Measurements from ENCODE around the gene BTBD16. TPM values are rescaled to one million over a fixed set of nuclear protein-coding genes. Genes with fewer than 3 reads are reported as not detected.

Gene BTBD16
- total RNA-seq, 5 donors from 2014 or later (not counting 1 experiment from before 2014, with no cell fraction given) = not detected

- 60% methylated on average over 1 of the region's 1 CpG for WGBS (ENCODE audit: insufficient coverage)
- H3K36me3 ChIP-seq (ENCODE audit: control insufficient read depth in 2 of 2, extremely low read depth in 1 of 2, insufficient read depth in 1 of 2, low read length in 1 of 2) = no peaks in the 10 kb centered on the region
- no peak overlapping the region for H3K4me3 ChIP-seq (ENCODE audit: control insufficient read depth in 1 of 2, extremely low read depth in 1 of 2, low read length in 1 of 2)
- H3K27ac ChIP-seq (ENCODE audit: low read length) = no peak overlapping the region
- ATAC-seq (replicated peaks in 1 of 4) (no peak), DNase-seq (no peak)
- Mint-ChIP-seq H3K4me1 (no peaks in the 10 kb centered on the region), H3K27me3 (peaks cover 30 to 40% of the 10 kb centered on the region in 2 donors), H3K27ac (no peak overlapping the region), H3K4me3 (no peak overlapping the region), H3K9me3 (peaks cover 0 to 3% (median 0%) of the 10 kb centered on the region in 3 donors), H3K36me3 (no peaks in the 10 kb centered on the region)
- no peaks in the 10 kb centered on the region for H3K9me3 ChIP-seq
- POLR2A ChIA-PET = interaction anchor here (0.5 to 0.6 kb wide), 2 partner anchors 34 to 111 kb away, joined by 3 to 4 read pairs; no protein-coding TSS in a partner anchor
- CTCF ChIA-PET = interaction anchor here in 1 of 2 donors (1.1 kb wide), 1 partner anchor 242 kb away, joined by 3 read pairs; no protein-coding TSS in a partner anchor
- peaks cover 0 to 18% of the 10 kb centered on the region in 2 experiments for H3K27me3 ChIP-seq (replicated peaks in 1 of 2; ENCODE audit: control insufficient read depth in 2 of 2, extremely low read depth in 1 of 2, insufficient read depth in 2 of 2, low read length in 1 of 2)
- no peaks in the 10 kb centered on the region for H3K4me1 ChIP-seq (ENCODE audit: control insufficient read depth in 1 of 2, extremely low read depth in 1 of 2, insufficient read depth in 2 of 2, low read length in 2 of 2)
These were observed 52.1 kb downstream of the BTBD16 start for GRCh38 chr10:122323189-122323588.

DNA sequence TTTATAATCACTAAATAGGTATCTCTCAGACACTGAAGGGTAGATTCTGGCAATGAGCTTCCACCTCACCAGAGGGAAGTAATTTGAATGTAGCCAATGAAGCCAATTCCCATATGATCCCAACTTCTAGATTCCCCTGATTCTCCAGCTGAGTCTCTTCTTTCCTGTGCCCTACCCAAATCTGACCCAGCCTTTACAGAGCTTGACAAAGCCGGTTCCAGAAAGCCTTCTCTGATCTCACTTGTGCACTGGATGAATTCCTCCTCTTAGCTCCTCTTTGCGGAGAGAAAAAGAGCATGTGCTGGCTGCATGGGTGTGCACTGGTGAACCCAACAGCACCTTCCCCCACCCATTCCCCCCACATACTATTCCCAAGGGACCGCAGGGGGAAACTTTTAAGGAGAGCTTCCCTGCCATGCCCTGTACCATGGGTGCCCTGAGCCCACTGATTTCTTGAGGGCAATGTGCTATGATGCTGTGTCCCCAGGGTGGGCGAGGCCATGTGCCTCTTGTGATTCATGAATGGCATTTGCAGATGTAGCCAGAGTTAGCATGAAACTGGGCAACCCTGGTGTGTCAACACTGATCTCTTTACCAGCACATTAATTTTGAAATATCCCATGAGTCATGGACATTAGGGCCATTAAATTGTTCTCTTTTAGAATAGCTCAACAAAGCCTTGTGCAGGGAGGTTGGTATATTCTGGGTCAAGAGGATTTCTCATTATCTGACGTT is 53.0 kb downstream of the BTBD16 start:
- no peak for DNase-seq
- H3K4me1 Mint-ChIP-seq = no peaks in the 10 kb centered on the region
- no peak overlapping the region for H3K27ac Mint-ChIP-seq
- 86% methylated on average over 1 of the region's 5 CpGs for WGBS (ENCODE audit: insufficient coverage)
- peaks cover 0 to 3% (median 0%) of the 10 kb centered on the region in 3 donors for H3K9me3 Mint-ChIP-seq
- Histone ChIP-seq H3K4me3 (ENCODE audit: control insufficient read depth in 1 of 2, extremely low read depth in 1 of 2, low read length in 1 of 2) (no peak overlapping the region), H3K27me3 (replicated peaks in 1 of 2; ENCODE audit: control insufficient read depth in 2 of 2, extremely low read depth in 1 of 2, insufficient read depth in 2 of 2, low read length in 1 of 2) (peaks cover 0 to 21% of the 10 kb centered on the region in 2 experiments), H3K27ac (ENCODE audit: low read length) (no peak overlapping the region), H3K9me3 (no peaks in the 10 kb centered on the region), H3K36me3 (ENCODE audit: control insufficient read depth in 2 of 2, extremely low read depth in 1 of 2, insufficient read depth in 1 of 2, low read length in 1 of 2) (no peaks in the 10 kb centered on the region), H3K4me1 (ENCODE audit: control insufficient read depth in 1 of 2, extremely low read depth in 1 of 2, insufficient read depth in 2 of 2, low read length in 2 of 2) (no peaks in the 10 kb centered on the region)
- H3K36me3 Mint-ChIP-seq = no peaks in the 10 kb centered on the region
- POLR2A ChIA-PET = interaction anchor here (0.5 to 0.6 kb wide), 2 partner anchors 34 to 110 kb away, joined by 3 to 4 read pairs; no protein-coding TSS in a partner anchor
- CTCF ChIA-PET = interaction anchor here (0.6 to 1.1 kb wide), 3 partner anchors 112 to 241 kb away, joined by 3 to 5 read pairs (median 4); no protein-coding TSS in a partner anchor
- no peak for ATAC-seq (replicated peaks in 1 of 4)
- no peak overlapping the region for H3K4me3 Mint-ChIP-seq
- peaks cover 27 to 40% of the 10 kb centered on the region in 2 donors for H3K27me3 Mint-ChIP-seq

DNA sequence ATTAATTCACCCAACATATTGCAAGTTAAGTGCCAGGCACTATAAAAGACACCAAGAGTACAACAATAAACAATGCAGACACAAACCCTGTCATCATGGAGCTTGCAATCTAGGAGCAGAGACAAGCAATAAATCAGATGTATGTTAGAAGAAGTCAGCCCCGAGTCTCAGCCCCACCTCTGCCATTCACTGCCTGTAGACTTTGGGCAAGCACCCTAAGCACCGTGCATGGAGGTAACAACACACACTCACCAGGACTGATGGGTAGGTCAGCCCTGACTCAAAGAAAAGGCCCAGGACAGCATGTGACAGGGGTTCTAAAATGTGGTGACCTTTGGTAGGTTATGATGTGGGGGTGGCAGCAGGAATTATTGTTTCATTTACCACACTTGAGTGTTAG is 54.1 kb downstream of the BTBD16 start:
- DNase-seq = no peak
- Histone ChIP-seq H3K36me3 (ENCODE audit: control insufficient read depth in 2 of 2, extremely low read depth in 1 of 2, insufficient read depth in 1 of 2, low read length in 1 of 2) (no peaks in the 10 kb centered on the region), H3K27me3 (replicated peaks in 1 of 2; ENCODE audit: control insufficient read depth in 2 of 2, extremely low read depth in 1 of 2, insufficient read depth in 2 of 2, low read length in 1 of 2) (peaks cover 0 to 26% of the 10 kb centered on the region in 2 experiments), H3K4me1 (ENCODE audit: control insufficient read depth in 1 of 2, extremely low read depth in 1 of 2, insufficient read depth in 2 of 2, low read length in 2 of 2) (no peaks in the 10 kb centered on the region), H3K27ac (ENCODE audit: low read length) (no peak overlapping the region), H3K4me3 (ENCODE audit: control insufficient read depth in 1 of 2, extremely low read depth in 1 of 2, low read length in 1 of 2) (no peak overlapping the region), H3K9me3 (no peaks in the 10 kb centered on the region)
- H3K36me3 Mint-ChIP-seq = no peaks in the 10 kb centered on the region
- ChIA-PET POLR2A (no interaction called here), CTCF (no interaction called here)
- peaks cover 0 to 3% (median 0%) of the 10 kb centered on the region in 3 donors for H3K9me3 Mint-ChIP-seq
- ATAC-seq (replicated peaks in 1 of 4) = no peak
- no peaks in the 10 kb centered on the region for H3K4me1 Mint-ChIP-seq
- H3K27me3 Mint-ChIP-seq = peaks cover 35 to 45% of the 10 kb centered on the region in 2 donors
- no CpG with 5 or more reads among the region's 2 CpGs for WGBS (ENCODE audit: insufficient coverage)
- H3K27ac Mint-ChIP-seq = no peak overlapping the region
- no peak overlapping the region for H3K4me3 Mint-ChIP-seq

DNA sequence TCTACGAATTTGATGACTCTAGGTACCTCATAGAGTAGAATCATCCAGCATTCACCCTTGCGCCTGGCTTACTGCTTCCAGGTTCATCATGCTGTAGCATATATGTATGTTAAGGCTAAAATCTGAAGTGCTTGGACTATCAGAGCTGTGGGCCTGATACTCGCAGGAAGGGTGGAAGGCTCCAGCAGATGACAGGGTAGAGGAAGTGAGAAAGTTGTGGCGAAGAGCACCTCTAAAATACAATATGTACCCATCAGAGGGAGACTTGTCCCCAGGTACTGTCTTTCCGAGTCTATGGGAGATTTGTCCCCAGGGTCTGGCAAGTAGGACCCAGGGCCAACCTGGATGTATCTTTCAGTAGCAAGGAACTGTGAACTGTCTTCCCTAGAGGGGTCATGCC is 55.3 kb downstream of the BTBD16 start:
- ChIA-PET CTCF (no interaction called here), POLR2A (no interaction called here)
- H3K27me3 Mint-ChIP-seq = peaks cover 38 to 41% of the 10 kb centered on the region in 2 donors
- H3K27me3 ChIP-seq (replicated peaks in 1 of 2; ENCODE audit: control insufficient read depth in 2 of 2, extremely low read depth in 1 of 2, insufficient read depth in 2 of 2, low read length in 1 of 2) = peaks cover 0 to 26% of the 10 kb centered on the region in 2 experiments
- H3K36me3 Mint-ChIP-seq = no peaks in the 10 kb centered on the region
- no peak overlapping the region for H3K27ac ChIP-seq (ENCODE audit: low read length)
- no peak overlapping the region for H3K4me3 ChIP-seq (ENCODE audit: control insufficient read depth in 1 of 2, extremely low read depth in 1 of 2, low read length in 1 of 2)
- H3K4me1 ChIP-seq (ENCODE audit: control insufficient read depth in 1 of 2, extremely low read depth in 1 of 2, insufficient read depth in 2 of 2, low read length in 2 of 2) = no peaks in the 10 kb centered on the region
- no peak for DNase-seq
- WGBS (ENCODE audit: insufficient coverage) = 80% methylated on average over 1 of the region's 5 CpGs
- no peak overlapping the region for H3K27ac Mint-ChIP-seq
- no peak for ATAC-seq (replicated peaks in 1 of 4)
- H3K9me3 ChIP-seq = no peaks in the 10 kb centered on the region
- H3K36me3 ChIP-seq (ENCODE audit: control insufficient read depth in 2 of 2, extremely low read depth in 1 of 2, insufficient read depth in 1 of 2, low read length in 1 of 2) = no peaks in the 10 kb centered on the region
- no peak overlapping the region for H3K4me3 Mint-ChIP-seq
- H3K4me1 Mint-ChIP-seq = no peaks in the 10 kb centered on the region
- no peaks in the 10 kb centered on the region for H3K9me3 Mint-ChIP-seq

DNA sequence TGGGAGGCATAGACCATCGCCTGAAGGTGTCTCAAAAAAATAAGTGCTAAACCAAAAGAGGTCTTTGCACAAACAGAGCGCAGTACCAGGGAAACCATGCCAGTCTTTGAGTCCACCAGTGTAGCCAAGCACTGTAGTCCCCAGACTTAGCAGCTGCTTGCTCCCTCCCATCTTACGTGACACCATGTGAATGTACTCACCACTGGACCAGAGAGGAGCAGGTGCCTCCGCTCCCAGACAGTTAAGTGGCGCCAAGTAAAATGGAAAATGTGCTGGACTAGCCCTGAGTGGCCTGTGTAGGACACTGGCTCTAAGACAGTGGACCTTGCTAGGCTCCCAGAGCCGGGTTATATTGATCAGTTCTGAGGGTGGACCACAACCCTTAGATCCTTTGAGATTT is 55.7 kb downstream of the BTBD16 start:
- no peak for ATAC-seq (replicated peaks in 1 of 4)
- no peaks in the 10 kb centered on the region for H3K9me3 Mint-ChIP-seq
- H3K27ac ChIP-seq (ENCODE audit: low read length) = no peak overlapping the region
- peaks cover 39 to 44% of the 10 kb centered on the region in 2 donors for H3K27me3 Mint-ChIP-seq
- H3K4me3 ChIP-seq (ENCODE audit: control insufficient read depth in 1 of 2, extremely low read depth in 1 of 2, low read length in 1 of 2) = no peak overlapping the region
- WGBS (ENCODE audit: insufficient coverage) = 82% methylated on average over 6 of the region's 6 CpGs
- no peaks in the 10 kb centered on the region for H3K36me3 Mint-ChIP-seq
- H3K9me3 ChIP-seq = no peaks in the 10 kb centered on the region
- ChIA-PET CTCF (no interaction called here), POLR2A (no interaction called here)
- no peaks in the 10 kb centered on the region for H3K36me3 ChIP-seq (ENCODE audit: control insufficient read depth in 2 of 2, extremely low read depth in 1 of 2, insufficient read depth in 1 of 2, low read length in 1 of 2)
- H3K27me3 ChIP-seq (replicated peaks in 1 of 2; ENCODE audit: control insufficient read depth in 2 of 2, extremely low read depth in 1 of 2, insufficient read depth in 2 of 2, low read length in 1 of 2) = peaks cover 0 to 27% of the 10 kb centered on the region in 2 experiments
- DNase-seq = no peak
- no peak overlapping the region for H3K27ac Mint-ChIP-seq
- no peaks in the 10 kb centered on the region for H3K4me1 Mint-ChIP-seq
- H3K4me3 Mint-ChIP-seq = no peak overlapping the region
- no peaks in the 10 kb centered on the region for H3K4me1 ChIP-seq (ENCODE audit: control insufficient read depth in 1 of 2, extremely low read depth in 1 of 2, insufficient read depth in 2 of 2, low read length in 2 of 2)

DNA sequence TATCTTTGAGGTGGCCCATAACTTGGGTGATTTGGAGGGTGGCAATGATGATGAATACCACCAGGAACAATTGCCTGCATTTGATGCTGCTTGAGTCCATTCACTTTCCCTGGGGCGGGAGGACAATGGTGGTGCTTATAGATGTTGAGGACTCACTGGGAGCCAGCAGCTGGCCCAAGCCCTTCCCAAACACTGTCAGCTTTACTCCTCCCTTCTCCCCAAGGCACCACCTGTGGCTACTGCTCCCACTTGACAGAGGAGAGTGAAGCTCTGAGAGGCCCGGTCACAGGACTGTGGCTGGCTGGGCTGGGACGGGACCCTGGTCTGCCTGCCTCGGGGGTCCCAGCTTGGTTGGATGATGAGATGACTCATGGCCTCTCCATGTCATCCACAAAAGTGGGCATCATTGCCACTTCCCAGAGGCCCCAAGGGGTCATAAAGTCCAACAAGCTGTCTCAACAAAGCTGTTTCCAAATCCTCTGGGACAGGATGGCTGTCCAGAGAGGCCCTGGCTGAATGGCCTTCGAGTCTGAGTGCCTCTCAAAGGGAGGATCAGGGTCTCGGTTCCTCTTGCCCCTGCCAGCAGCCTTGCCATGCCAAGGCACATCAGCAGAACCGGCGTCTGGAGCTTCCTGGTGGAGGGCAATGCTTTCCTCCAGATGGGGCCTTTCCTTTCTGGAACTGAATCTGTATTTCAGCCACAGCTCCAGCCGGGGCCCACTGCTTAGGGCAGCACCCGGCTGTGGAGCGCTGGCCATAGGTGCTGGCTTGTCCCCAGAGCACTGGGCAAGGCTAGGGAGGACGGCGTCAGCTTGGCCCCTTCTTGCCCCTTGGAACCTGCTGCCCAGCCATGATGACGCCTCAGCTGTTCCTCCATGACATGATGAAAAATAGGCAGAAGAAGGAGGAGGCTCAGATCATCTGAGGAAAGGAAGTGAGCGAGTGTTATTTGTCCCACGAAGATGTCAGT is 56.4 kb downstream of the BTBD16 start:
- Histone ChIP-seq H3K27ac (ENCODE audit: low read length) (no peak overlapping the region), H3K36me3 (ENCODE audit: control insufficient read depth in 2 of 2, extremely low read depth in 1 of 2, insufficient read depth in 1 of 2, low read length in 1 of 2) (no peaks in the 10 kb centered on the region), H3K27me3 (replicated peaks in 1 of 2; ENCODE audit: control insufficient read depth in 2 of 2, extremely low read depth in 1 of 2, insufficient read depth in 2 of 2, low read length in 1 of 2) (peaks cover 0 to 34% of the 10 kb centered on the region in 2 experiments), H3K9me3 (no peaks in the 10 kb centered on the region), H3K4me1 (ENCODE audit: control insufficient read depth in 1 of 2, extremely low read depth in 1 of 2, insufficient read depth in 2 of 2, low read length in 2 of 2) (no peaks in the 10 kb centered on the region), H3K4me3 (ENCODE audit: control insufficient read depth in 1 of 2, extremely low read depth in 1 of 2, low read length in 1 of 2) (no peak overlapping the region)
- Mint-ChIP-seq H3K4me3 (no peak overlapping the region), H3K27me3 (peaks cover 37 to 45% of the 10 kb centered on the region in 2 donors), H3K4me1 (no peaks in the 10 kb centered on the region), H3K36me3 (no peaks in the 10 kb centered on the region), H3K9me3 (no peaks in the 10 kb centered on the region), H3K27ac (no peak overlapping the region)
- ATAC-seq (replicated peaks in 1 of 4) = no peak
- ChIA-PET POLR2A (no interaction called here), CTCF (no interaction called here)
- WGBS (ENCODE audit: insufficient coverage) = 80% methylated on average over 13 of the region's 16 CpGs
- DNase-seq = no peak

Measured in T-cell (primary cell).